Testis (tissue), 3 donors: Measurements from ENCODE around the gene ESRRB. TPM values are rescaled to one million over a fixed set of nuclear protein-coding genes. Genes with fewer than 3 reads are reported as not detected.
A peak's percentile ranks its signal among the peaks of the same experiment; 100 is the strongest.

Source experiments
- DNase-seq: peaks from one replicate; pipeline ENCODE4 v3.0.0-alpha.2; 2019
- H3K27ac ChIP-seq, 2 donors: fragments of 200-600 bp; sonication (generic); one replicate each; pipeline ENCODE4 v1.5.1; 2019
- H3K27me3 ChIP-seq: fragments of 200-600 bp; sonication (generic); one replicate; pipeline ENCODE4 v1.5.1; 2019
- H3K36me3 ChIP-seq: fragments of 200-600 bp; sonication (generic); one replicate; pipeline ENCODE4 v1.5.1; 2017; ENCODE audit warnings: low read depth; ENCODE audit errors: missing control alignments
- H3K4me1 ChIP-seq: fragments of 200-600 bp; sonication (generic); one replicate; pipeline ENCODE4 v1.5.1; 2019
- H3K4me3 ChIP-seq, 2 donors: fragments of 200-600 bp; sonication (generic); one replicate each; pipeline ENCODE4 v1.5.1; 2017 to 2019
- H3K9me3 ChIP-seq: fragments of 200-600 bp; sonication (generic); one replicate; pipeline ENCODE4 v1.5.1; 2017
- POLR2A ChIP-seq: fragments of 450-650 bp; IDR thresholded peaks from one replicate; pipeline ENCODE4 v1.6.1; 2017; ENCODE audit warnings: antibody characterized with exemption, mild to moderate bottlenecking, moderate library complexity
- WGBS, 2 donors: methylation state at CpG; one replicate each; pipeline ENCODE4 v1.1.5; 2018; 5-methylcytosine and 5-hydroxymethylcytosine counted together
- intact Hi-C: fragments of 100-400 bp; cut with DNase I; formaldehyde crosslinking; loops from one replicate; pipeline ENCODE4 v1.15.1; 2023; ENCODE audit warnings: low total_unique reads
- polyA plus RNA-seq: library from polyadenylated mRNA; stranded (reverse); fragments of 350-450 nt; fragmentation: Illumina TruSeq; extraction: RNeasy Lipid Tissue Mini Kit (QIAGEN cat#74804); gene quantifications from one replicate; pipeline ENCODE4 v1.2.3, GENCODE V29; 2014; ENCODE audit warnings: low read depth, low replicate concordance; ENCODE audit not compliant: insufficient read depth
- total RNA-seq, 2 donors: library from RNA; depleted of rRNA; stranded (reverse); fragments of >200 nt; gene quantifications; one replicate each; pipeline ENCODE4 v1.2.3, GENCODE V29; 2016
- TF ChIP-seq, protein P1 (sequence below), 3 experiments: fragments of 450-650 bp in 2 of 3; fragments of 200-600 bp in 1 of 3; sonication (generic) in 1 of 3; IDR thresholded peaks; one replicate each; pipeline ENCODE4 v1.5.1; 2016 to 2019; ENCODE audit warnings: antibody characterized with exemption in 3 of 3, mild to moderate bottlenecking in 2 of 3, moderate library complexity in 1 of 3

The ESRRB gene
- total and polyA plus RNA-seq, 3 donors from 2014 or later: 2.5 to 3.3 (median 2.8) TPM

GRCh38 chr14:76457841-76458240 lies 81.9 kb downstream of the ESRRB start:
- 82 to 91% methylated on average over 5 of the region's 5 CpGs for WGBS, 2 donors
- intact Hi-C loops: no loop called here
- Histone ChIP-seq H3K36me3 (no peaks in the 10 kb centered on the region), H3K27ac (no peak overlapping the region), H3K4me1 (no peaks in the 10 kb centered on the region), H3K27me3 (no peaks in the 10 kb centered on the region), H3K9me3 (no peaks in the 10 kb centered on the region), H3K4me3 (no peak overlapping the region)
- TF ChIP-seq, protein P1, sequence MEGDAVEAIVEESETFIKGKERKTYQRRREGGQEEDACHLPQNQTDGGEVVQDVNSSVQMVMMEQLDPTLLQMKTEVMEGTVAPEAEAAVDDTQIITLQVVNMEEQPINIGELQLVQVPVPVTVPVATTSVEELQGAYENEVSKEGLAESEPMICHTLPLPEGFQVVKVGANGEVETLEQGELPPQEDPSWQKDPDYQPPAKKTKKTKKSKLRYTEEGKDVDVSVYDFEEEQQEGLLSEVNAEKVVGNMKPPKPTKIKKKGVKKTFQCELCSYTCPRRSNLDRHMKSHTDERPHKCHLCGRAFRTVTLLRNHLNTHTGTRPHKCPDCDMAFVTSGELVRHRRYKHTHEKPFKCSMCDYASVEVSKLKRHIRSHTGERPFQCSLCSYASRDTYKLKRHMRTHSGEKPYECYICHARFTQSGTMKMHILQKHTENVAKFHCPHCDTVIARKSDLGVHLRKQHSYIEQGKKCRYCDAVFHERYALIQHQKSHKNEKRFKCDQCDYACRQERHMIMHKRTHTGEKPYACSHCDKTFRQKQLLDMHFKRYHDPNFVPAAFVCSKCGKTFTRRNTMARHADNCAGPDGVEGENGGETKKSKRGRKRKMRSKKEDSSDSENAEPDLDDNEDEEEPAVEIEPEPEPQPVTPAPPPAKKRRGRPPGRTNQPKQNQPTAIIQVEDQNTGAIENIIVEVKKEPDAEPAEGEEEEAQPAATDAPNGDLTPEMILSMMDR (IDR thresholded peaks at IDR 0.05): no peak
- TF ChIP-seq POLR2A: no peak
- DNase-seq: no peak

DNA sequence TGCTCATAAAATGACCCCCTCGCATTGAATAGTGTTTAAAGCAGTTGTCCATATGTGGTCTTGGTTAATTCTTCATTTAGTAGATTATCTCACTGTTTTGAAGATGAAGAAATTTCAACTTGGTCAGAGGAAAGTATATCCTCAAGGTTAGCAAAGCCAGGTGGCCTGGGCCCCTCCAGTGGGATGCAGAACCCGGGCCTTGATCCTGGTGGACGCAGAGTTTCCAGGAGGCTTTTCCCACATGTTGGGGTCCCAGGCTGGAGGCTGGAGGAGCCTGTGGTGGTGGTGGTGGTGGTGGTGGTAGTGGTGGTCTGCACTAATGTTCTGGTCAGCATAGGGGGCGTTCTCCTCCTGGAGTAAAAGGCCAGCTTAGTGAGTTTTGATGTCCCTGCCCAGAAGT lies 85.9 kb downstream of the ESRRB start:
- no peak overlapping the region for H3K27ac ChIP-seq
- no peaks in the 10 kb centered on the region for H3K36me3 ChIP-seq
- no peak for DNase-seq
- WGBS, 2 donors: 97 to 98% methylated on average over 4 of the region's 4 CpGs
- no peak overlapping the region for H3K4me3 ChIP-seq
- no peaks in the 10 kb centered on the region for H3K9me3 ChIP-seq
- no peaks in the 10 kb centered on the region for H3K4me1 ChIP-seq
- no peaks in the 10 kb centered on the region for H3K27me3 ChIP-seq
- intact Hi-C loops: no loop called here
- TF ChIP-seq, protein P1 (IDR thresholded peaks at IDR 0.05): no peak
- TF ChIP-seq POLR2A: no peak

GRCh38 chr14:76462330-76462729 lies 86.4 kb downstream of the ESRRB start:
- no peak overlapping the region for H3K4me3 ChIP-seq
- no peaks in the 10 kb centered on the region for H3K4me1 ChIP-seq
- no peak for TF ChIP-seq POLR2A
- TF ChIP-seq, protein P1 (IDR thresholded peaks at IDR 0.05): no peak
- no peaks in the 10 kb centered on the region for H3K27me3 ChIP-seq
- H3K36me3 ChIP-seq: no peaks in the 10 kb centered on the region
- H3K27ac ChIP-seq: no peak overlapping the region
- intact Hi-C loops: no loop called here
- no peaks in the 10 kb centered on the region for H3K9me3 ChIP-seq
- no peak for DNase-seq
- 91 to 97% methylated on average over 11 of the region's 11 CpGs for WGBS, 2 donors

DNA sequence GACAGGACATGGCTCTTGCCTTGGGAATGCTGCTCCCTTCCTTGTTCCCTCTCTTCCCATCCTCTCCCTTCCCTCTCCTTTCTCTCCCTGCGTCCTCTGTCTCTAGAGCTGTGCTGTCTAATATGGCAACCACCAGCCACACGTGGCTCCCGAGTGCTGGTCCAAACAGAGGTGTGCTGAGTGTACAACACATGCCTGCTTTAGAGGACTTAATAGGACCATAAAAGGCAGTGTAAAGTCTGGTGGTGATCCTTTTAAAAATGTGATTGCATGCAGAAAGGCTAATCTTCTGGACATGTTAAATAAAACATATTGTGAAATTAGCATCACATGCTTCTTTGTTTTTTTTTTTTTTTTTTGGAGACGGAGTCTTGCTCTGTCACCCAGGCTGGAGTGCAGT lies 87.2 kb downstream of the ESRRB start:
- no peaks in the 10 kb centered on the region for H3K27me3 ChIP-seq
- intact Hi-C loops: no loop called here
- H3K27ac ChIP-seq: no peak overlapping the region
- H3K9me3 ChIP-seq: no peaks in the 10 kb centered on the region
- H3K4me1 ChIP-seq: peaks cover 4% of the 10 kb centered on the region
- H3K36me3 ChIP-seq: no peaks in the 10 kb centered on the region
- TF ChIP-seq POLR2A: no peak
- TF ChIP-seq, protein P1 (IDR thresholded peaks at IDR 0.05): no peak
- 84 to 86% methylated on average over 4 of the region's 4 CpGs for WGBS, 2 donors
- no peak for DNase-seq
- H3K4me3 ChIP-seq: no peak overlapping the region

- 52 to 57% methylated on average over 4 of the region's 4 CpGs for WGBS, 2 donors
- peaks cover 4% of the 10 kb centered on the region for H3K4me1 ChIP-seq
- no peak overlapping the region for H3K4me3 ChIP-seq
- intact Hi-C loops: no loop called here
- no peak for TF ChIP-seq POLR2A
- TF ChIP-seq, protein P1 (IDR thresholded peaks at IDR 0.05): no peak
- H3K9me3 ChIP-seq: no peaks in the 10 kb centered on the region
- no peaks in the 10 kb centered on the region for H3K36me3 ChIP-seq
- H3K27me3 ChIP-seq: no peaks in the 10 kb centered on the region
- no peak overlapping the region for H3K27ac ChIP-seq
- DNase-seq: peak; percentile 18
These were observed 88.9 kb downstream of the ESRRB start for GRCh38 chr14:76464856-76465255.
